COLO668 (cell line): Measurements from ENCODE around the gene SLC6A8.
A peak's percentile ranks its signal among the peaks of the same experiment; 100 is the strongest.

Source experiments
- DNase-seq: peaks from one replicate; lab custom pipeline; 2025; ENCODE audit not compliant: unreplicated experiment; lab: John Stamatoyannopoulos, UW

Gene SLC6A8

DNA sequence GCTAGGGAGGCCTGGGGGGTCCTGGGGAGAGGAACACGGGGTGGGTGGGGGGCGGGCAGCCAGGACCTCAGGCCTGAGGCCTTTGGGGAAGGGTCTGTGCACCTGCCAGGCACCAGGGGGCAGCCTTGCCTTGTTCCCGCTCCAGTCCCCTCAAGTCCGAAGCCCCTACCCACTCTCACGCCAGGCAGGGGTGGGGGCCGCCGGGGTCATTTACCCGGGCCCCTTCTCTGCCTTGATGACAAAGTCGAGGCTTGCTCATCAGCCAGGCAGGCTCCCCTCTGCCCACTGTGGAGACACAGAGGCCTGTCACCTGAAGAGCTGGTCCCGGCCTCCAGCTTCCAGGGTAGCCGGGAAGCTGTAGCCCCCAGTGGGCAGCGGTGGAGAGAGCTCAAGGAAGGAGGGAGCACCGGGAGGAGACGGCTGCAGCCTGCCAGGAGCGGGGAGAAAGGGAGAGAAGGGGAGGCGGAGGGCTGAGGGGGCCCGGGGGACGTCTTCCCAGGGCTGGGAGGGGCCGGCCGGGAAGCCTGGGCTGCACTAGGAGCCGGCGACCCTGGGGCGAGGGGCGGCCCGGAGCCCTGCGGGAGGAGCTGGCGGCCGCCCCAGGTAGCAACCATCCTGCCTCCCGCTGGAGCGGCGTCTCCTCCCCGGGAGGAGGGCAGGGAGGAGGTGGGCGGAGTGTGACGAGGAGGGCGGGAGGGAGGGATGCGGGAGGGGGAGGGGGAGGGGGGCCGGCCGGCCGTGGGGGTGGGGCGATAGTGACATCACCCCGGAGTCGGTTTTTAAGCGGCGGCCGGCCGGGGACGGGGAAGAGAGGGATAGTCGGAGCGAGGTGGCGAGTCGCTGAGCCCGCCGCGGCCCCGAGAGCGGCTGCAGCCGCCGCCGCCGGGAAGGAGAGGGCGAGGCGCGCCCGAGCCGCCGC lies at the start of gene SLC6A8:
Gene SLC6A8 (plus strand): TSS at position 806 of the 919 bp plus-strand sequence. CDS start 649 bp downstream, outside the sequence.
- DNase-seq, result peak; percentile 71

DNA sequence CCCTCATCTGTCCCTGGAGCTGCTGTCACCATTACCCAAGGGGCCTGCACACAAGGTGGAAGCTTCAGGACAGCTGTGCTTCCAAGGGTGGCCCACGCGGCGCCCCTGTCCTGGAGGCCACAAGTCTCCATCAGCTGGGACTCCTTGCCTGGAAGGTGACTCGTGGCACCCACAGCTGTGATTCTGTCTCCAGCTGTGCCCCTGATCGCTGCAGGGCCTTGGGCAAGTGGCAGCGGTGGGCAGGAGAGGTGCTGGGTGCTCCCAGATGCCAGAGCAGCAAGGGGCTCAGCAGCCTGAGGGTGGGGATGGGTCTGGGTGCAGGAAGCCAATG lies 49.7 kb upstream of the SLC6A8 start:
- DNase-seq, result no peak

DNA sequence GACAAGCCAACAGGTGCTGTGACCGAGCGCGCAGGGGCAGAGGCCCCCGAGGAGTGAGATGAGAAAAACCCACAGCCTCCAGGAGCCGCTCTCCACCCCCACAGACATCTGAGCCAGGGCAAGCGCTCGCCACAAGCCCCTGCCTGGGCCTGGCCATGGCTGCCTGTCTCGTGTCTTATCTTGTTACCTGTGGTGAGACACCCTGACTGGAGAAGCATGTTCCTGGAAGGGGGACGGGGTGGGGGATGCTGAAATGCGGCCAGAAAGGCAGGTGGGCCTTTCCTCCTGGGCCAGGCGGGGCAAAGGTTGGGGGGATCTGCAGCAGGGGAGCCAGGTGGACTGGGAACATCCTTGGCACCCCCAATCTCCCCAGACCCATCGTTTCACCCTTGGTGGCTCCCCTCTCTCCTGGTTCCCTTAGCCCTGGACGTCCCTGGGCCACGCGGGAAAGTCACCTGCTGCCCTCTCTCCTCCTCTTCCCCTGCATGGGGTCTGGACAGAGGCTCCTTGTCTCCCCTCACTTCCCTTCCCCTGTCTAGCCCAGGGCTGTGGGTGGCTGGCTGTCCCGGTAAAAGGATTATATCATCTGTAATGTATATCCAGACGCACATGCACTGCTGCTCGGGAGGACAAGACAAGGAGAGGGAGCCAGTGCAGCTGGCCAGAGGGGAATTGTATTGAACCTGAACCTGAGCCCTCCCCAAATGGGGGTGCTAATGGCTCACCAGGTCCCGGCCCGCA lies 49.1 kb upstream of the SLC6A8 start:
- no peak for DNase-seq

DNA sequence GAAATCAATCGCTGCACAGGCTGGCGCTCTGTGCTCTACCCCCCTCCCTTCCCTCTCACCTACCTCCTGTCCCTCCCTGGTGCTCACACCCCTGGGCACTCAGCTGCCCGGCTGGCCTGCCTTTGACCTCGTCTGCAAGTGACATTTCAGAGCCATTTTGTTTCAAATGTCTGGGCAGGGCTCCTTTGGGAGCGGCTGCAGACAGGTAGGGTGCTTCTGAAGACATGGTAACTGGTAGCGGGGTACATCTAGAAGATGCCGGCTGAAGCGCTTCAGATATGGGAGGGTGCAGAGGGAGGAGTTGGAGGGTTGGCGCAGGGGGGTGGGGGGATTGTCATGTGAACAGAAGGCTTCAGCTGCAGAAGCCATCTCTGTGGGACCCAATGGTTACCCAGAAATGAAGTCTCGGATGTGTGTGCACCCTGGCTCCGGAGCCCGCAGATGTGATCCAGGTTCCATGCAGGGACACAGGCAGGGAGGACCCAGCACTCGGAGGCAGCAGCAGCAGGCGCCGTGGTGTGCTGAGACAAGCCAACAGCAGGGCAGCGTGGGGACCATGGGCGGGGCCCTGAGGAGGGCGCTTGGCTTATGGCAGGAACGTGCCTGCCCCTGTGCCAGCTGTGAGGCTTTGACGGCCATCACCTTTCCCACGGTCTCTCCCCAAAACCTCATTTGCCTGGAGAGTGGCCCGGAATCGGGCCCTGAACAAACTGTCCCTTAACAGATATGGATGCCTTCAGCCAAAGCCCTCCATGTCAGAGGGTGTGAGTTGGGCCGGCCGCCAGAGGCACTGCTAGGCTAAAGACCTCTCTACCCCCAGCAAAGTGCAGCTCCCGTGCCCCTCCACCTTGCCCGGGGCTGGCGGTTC lies 48.3 kb upstream of the SLC6A8 start:
- no peak for DNase-seq

DNA sequence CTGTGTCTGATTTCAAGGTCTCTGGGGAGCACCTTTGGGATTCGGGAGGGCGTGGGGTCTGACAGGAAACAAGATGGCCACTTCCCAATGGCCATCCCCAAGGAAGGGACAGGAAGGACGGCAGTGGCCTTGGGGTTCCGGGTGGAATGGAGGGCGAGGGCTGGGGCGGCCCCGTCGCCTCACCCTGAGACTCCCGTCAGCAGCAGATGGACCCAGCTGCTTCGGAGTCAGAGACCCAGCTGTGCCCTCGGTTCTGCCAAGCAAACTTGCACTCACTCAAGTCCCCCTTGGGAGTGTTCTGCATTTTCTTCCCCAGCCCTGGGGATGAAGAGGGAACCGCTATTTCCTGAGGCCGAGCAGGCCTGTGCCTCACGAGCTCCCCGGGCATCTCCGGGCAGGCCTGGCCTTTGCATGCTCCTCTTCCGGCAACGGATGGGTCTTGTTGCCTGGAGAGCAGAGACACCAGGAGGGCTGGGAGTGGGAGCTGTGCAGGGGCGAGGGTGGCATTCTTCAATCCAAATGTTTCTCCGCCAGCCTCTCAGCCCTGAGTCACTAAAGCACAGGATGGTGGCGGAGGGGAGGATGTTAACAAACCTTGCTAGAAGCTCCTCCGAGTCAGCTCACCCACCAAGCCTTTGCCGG lies 47.6 kb upstream of the SLC6A8 start:
- DNase-seq, result no peak

DNA sequence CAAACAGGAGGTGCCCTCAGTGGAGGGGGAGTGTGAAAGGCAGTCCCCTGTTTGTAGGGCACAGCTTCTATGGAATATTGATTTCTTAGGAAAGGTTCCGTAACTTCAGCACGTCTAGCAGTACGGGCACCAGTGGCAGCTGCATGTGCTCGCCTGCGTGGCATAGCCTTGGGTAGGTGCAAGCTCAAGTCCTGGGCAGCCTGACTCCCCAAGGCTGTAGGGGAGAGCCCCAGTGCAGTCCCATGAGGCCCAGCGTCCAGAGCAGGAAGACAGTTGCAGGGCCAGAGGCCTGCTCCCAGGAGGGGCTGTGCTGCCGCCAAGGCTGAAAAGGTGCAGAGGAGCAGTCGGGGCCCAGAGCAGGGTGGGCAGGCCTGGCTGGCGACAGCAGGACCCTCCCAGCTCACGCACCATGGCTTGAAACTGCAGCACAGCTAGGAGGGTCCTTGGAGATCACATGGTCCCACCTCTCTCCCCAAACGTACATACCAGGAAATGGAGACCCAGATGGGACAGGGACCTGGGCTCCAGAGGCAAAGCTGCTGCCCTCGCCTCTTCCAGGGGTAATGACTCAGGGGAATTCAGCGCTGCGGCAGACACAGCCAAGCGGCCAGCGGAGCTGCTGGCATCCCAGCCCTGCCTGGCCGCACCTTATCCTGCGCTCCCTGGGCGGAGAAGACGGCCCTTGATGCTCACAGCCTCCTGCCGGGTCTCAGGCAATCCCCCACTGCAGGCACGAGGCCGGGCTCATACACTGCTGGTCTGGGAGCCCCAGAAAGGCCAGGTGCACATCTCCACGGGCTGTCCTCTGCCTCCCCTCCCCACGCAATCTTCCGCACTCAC lies 46.8 kb upstream of the SLC6A8 start:
- DNase-seq, result no peak

DNA sequence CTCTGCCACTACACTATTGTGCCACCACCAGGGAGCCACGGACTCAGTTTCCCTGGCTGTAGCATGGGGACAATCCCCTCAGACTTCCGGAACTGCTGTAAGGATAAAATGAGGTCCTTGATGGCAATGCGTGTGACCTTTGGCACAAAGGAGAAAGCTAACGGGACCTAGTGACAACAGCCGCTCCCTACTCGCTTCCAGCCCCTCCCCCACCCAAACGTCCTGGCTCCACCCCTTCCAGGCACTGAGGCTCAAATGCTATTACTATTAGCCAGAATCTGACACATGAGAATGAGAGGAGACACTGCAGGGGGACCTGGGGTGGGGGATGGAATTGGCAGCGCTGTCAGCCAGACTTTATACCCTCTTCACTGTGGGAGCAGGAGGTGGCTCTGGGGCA lies 46.1 kb upstream of the SLC6A8 start:
- no peak for DNase-seq

DNA sequence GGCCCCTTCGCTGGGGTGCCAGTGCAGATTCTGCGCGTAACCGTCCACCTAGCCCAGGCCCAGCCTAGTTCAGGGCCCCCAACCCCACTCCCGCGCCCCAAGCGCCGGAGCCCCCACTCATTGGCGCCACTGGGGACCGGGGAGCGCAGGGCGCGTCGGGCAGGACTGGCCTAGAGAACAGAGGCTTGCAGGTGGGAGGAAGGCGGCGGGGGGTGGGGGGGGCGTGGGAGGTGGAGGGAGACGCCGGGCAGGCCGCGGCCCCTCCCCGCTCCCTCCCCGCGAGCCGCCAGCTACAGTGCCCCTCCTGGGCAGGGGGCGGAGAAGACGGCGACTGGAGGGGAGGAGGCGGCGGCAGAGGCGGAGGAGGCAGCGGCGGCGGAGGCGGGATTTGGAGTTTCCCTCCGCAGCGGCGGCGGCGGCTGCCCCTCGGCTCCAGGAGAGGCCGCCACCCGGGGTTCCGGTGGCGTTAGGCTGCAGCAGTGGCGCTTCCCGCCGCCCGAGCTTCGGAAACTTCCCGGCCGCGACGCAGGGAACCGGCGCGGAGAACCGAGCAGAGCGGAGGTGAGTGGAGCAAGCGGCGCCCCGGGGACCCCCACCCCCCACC lies 45.6 kb upstream of the SLC6A8 start:
- peak; percentile 21 for DNase-seq

DNA sequence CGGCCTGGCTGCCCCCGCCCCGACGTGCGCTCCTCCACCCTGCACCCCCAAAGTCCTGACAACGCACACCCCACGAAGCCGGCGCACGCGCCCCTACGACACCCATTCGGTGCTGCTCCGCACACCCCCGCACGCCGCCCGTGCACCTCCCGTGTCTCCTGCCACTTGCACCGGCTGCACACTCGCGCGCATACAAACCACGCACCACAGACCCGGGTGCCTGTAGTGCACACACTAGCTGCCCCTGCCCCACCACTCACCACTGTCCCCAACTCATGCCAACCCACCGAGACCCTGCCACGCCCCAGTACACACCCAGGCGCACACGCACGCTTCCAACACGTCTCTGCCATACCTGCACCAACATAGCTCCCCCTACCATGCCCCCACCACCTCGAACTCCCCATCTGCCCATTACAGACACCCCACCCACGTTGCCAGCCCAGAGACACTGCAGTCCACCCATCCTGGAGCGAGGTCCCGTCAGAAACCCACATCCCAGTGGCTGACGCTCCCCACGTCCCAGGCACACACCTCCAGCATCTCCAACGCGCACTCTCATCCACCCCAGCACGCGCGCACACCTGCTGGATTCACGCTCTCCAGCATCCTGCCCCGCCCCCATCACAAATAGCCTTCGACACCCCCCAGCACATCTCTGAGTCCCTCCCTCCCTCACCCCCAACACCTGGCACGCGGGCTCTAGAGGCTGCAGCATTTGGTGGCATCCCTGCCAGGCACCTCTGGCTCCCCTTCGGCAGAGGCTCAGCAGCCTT lies 44.9 kb upstream of the SLC6A8 start:
- no peak for DNase-seq

DNA sequence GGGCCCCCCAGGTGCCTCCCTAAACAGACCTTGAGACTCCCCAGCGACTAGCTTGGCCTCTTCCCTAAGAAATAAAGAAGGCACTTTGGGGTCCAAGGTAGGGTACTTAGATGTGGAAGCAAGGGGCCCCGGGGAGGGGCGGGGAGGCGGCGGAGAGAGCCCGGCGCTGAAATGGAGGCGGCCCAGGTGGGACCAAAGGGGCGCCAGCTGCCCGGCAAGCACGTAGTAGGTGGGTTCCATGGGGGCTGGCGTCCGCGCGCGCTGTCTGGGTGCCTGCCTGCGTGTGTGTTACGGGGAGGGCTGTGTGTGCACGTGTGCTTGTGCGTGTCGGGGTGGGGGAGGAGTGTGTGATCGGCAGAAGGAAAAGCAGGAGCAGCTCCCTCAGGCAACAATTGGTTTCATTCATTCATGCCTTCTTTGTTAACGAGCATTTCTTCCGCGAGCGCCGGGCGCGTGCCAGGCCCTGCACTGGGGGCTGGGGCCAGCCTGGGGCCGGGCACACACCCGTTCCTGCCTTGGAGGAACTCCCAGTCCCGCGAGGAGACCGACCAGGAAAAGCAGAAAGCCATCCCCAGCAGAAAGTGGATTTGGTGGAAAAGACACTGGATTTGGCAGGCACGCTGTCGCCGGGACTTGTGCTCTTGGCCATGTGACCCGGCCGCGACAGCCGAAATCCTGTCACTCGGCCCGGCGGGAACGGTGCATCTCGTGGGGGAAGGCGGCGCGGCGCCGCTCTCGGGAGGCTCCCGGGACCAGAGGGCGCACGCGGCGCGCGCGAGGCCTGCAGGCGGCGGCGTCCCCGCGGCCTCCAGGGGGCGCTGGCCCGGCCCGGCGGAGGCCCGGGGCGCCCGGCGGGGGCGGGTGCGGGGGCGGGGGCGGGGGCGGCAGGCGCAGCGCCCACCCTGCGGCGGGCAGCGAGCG lies 44.0 kb upstream of the SLC6A8 start:
- DNase-seq, result peak; percentile 31

DNA sequence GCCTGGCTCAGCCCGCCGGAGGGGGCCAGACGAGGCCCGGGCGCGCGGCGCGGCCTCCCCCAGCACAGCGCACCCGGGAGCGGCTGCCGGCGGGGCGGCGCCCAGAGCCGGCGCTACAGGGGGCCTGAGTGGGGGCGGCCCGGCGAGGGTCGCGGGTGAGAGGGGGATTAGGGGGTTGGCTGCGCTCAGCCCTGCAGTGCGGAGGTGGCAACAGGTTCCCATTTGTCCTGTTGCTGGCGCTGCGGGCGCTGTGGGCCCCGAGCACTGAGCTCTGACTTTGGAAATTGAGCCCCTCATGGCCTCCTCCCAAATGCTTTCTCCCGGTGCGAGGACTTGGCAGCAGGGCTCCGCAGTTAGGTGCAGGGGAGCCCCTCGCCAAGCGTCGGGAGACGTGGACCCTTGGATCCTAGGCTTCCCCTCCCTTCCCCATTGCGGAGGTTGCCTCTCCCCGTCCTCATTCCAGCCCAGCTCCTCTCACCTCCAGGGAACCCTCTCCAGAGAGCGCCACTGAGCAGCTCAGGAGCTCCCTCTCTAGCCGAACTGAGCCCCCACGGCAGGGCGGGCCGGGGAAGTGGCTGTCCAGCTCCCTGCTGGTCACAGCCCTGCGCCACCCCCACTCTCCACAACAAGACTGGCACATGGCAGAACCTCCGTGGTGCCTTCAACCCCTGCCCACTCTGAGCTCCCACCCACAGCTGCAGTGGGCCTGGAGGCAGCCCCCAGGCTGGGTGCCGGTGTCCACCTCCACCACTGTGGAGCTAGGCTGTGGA lies 43.2 kb upstream of the SLC6A8 start:
- no peak for DNase-seq

DNA sequence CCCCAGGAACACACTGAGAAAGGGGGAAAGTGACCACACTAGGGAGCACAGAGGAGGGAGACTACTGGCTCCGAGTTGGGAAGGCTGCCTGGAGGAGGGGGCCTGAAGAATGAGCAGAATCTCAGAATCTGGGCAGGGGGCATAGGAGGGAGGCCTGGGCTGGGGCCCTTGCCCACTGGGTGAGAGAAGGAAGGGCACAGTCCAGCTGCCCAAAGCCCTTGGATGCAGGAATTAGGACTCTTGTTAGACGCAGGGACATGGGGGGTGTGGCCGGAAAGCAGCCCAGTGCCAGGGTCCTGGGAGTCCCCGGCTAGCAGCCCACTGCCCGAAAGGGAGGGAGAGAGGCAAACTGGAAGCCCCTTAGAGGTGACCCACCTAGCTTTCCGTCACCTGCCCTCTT lies 42.6 kb upstream of the SLC6A8 start:
- DNase-seq, result no peak

DNA sequence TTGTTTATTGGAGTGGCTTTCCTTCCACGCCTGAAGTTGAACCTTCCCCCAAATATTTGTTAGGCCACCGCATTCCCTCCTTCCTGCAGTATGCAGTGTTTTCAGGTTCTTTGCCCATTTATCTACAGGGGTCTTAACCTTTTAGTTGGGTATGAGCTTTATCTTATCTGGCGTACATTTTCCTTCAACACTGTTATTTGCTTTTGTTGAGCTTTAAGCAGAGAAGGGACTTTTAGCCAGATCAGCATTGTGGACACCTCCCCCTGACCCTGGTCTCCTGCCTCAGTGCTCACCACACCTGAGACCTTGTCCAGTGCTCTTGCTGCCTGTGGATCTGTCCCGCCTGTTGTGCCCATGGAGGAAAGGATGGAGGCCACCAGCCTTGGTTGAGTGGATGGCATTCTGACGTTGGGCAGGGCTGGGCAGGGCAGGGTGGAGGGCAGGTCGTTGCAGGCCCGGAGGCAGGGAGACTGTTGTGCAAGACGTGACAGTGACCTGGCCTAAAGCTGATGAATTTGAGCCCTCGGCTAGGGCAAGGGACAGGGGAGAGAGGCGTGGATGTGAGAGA lies 41.7 kb upstream of the SLC6A8 start:
- no peak for DNase-seq

DNA sequence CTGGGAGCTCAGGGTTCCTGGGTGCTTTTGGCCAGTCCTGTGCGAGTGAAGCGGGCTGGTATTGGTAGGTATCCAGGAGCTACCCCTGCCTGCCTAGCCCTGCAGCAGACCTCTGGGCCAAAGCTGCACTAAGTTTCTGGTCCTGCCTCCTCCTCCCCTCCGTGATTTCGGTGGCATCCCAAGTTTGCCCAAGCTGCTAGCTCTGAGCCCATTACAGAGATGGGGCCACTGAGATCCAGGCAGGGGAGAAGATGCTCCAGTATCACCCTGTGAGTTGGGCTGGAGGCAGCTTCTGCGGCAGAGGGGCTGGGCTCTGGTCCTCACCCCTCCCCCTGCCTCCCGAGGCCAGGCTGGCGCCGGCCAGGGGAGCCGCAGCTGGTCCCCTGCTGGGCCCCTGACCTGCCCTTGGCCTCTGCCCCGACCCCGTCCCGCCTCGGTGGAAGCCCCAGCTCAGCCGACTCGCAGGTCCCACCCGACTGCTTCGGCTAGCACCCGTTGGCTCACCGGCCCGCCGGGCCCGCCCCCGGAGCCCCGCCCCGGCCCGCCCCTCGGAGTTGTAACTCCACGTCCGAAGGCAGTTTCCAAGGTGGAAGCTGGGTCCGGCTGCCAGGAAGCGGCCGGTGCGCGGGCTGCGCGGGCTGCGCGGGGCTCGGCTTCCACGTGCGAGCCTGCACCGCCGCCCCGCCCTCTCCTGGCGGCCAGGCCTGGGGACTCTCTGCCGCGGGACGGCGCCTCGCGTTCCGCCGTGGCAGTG lies 40.9 kb upstream of the SLC6A8 start, which contains the start of gene DUSP9:
Gene DUSP9 (plus strand): TSS at position 584 of the 754 bp plus-strand sequence. CDS start 751 bp downstream, outside the sequence.
- DNase-seq, result peak; percentile 14

DNA sequence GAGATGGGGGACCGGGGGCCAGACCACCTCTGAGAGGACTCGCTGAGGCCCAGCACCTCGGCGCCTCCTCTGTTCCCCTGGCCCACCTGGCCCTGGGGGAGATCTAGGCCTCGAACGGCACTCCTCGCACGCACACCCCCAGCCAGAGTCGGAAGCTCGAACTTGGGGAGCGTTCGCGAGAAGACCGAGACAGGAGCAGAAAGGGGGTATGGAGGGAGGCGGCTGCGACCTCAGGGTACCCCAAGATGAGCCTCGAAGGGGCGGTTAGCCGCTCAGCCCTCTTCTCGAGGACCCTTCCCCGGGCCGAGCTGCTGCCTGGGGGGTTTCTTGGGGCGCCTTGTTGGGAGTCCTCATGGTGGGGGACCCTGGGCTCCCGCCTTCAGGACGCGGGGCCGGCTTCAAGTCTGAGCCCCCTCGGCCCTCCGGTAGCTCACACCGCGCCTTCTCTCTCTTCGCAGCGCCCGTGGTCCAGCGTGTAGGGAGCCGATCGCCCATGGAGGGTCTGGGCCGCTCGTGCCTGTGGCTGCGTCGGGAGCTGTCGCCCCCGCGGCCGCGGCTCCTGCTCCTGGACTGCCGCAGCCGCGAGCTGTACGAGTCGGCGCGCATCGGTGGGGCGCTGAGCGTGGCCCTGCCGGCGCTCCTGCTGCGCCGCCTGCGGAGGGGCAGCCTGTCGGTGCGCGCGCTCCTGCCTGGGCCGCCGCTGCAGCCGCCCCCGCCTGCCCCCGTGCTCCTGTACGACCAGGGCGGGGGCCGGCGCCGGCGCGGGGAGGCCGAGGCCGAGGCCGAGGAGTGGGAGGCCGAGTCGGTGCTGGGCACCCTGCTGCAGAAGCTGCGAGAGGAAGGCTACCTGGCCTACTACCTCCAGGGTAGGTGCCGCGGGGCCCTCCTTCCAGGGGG lies 40.0 kb upstream of the SLC6A8 start:
- no peak for DNase-seq
